NCI-H2196 (cell line): ENCODE data around the gene MIEF1.

Experiments
- DNase-seq: peaks from one replicate; lab custom pipeline; 2025; ENCODE audit not compliant: unreplicated experiment; lab: John Stamatoyannopoulos, UW

The MIEF1 gene

GRCh38 chr22:39502109-39502788, at the start of gene MIEF1:
Gene MIEF1 (plus strand): TSS chr22:39502290. CDS start chr22:39511295, 9,005 bp downstream.
- DNase-seq: peak; percentile 87

GRCh38 chr22:39452740-39453040, 49.4 kb upstream of the MIEF1 start:
- DNase-seq: no peak

GRCh38 chr22:39453765-39454378, 48.2 kb upstream of the MIEF1 start:
- DNase-seq: no peak

GRCh38 chr22:39454385-39454871, 47.7 kb upstream of the MIEF1 start:
- no peak for DNase-seq

- no peak for DNase-seq
These were observed 45.4 kb upstream of the MIEF1 start, which contains the start of gene MGAT3 for GRCh38 chr22:39456522-39457197. Gene MGAT3 (plus strand): TSS chr22:39457012. CDS start chr22:39487348, 30,336 bp downstream.

GRCh38 chr22:39457198-39457555, 44.9 kb upstream of the MIEF1 start:
- DNase-seq: no peak

GRCh38 chr22:39457556-39458443, 44.3 kb upstream of the MIEF1 start:
- no peak for DNase-seq

GRCh38 chr22:39458444-39459083, 43.5 kb upstream of the MIEF1 start:
- no peak for DNase-seq

- no peak for DNase-seq
These were observed 42.4 kb upstream of the MIEF1 start for GRCh38 chr22:39459681-39460080.

- DNase-seq: no peak
These were observed 39.5 kb upstream of the MIEF1 start for GRCh38 chr22:39462443-39463221.

GRCh38 chr22:39463277-39463676, 38.8 kb upstream of the MIEF1 start:
- no peak for DNase-seq

- peak; percentile 22 for DNase-seq
These were observed 38.1 kb upstream of the MIEF1 start for GRCh38 chr22:39463931-39464390.

- DNase-seq: no peak
These were observed 35.7 kb upstream of the MIEF1 start for GRCh38 chr22:39466228-39467006.

GRCh38 chr22:39467390-39467895, 34.6 kb upstream of the MIEF1 start:
- no peak for DNase-seq

- DNase-seq: no peak
These were observed 33.4 kb upstream of the MIEF1 start for GRCh38 chr22:39468487-39469325.

GRCh38 chr22:39469326-39469680, 32.8 kb upstream of the MIEF1 start:
- no peak for DNase-seq

- no peak for DNase-seq
These were observed 32.2 kb upstream of the MIEF1 start for GRCh38 chr22:39469681-39470450.
